ENCODE results near the gene ARL8A. TPM values are rescaled to one million over a fixed set of nuclear protein-coding genes. Genes with fewer than 3 reads are reported as not detected.

ARL8A gene
- total and polyA plus RNA-seq, 2 of the 4 experiments (the other 2 are of a cell fraction), result 18.1 to 30.7 TPM

DNA sequence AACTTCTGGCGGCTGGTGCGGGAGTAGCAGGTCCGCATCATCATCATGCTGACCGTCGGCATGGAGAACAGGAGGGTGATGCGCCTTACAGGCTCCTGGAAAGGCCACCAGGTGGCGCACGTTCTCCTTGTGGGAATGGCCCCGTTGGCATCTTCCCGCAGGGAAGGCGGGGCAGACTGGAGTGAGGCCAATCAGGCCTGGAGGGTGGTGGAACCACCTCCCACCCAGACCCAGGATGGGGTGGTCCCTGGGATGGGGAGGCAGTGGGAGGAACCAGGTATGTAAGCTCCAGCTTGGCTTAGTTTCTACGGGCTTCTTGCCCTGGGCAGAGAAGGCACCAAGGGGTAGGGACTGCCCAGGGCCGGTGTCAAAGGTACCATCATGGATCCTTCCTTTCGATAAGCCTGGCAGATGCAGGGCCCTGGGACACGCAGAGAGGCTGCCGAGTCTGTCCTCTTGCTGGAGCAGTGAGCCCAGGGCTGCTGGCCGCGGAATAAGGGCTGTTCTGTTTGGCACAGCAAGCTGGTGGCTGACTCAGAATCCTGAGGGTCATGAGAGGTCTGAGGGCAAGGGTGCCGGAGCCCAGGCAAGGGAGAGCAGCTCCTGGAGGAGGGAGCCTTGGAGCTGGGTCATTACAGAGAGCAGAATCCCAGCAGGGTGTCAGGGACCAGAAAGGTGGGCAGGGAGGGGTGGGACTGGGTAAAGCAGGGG, 40.4 kb upstream of the ARL8A start:
- 20% methylated on average over 12 of the region's 19 CpGs; no CpG with 5 or more reads in 1 of the 2 experiments for WGBS, 2 experiments (ENCODE audit: extremely low coverage in 2 of 2, insufficient read length in 1 of 2)
- peak; percentile 88 for ATAC-seq (ENCODE audit: low read depth)
- no peak overlapping the region for H2BK5ac ChIP-seq (ENCODE audit: low read depth, low read length, poor library complexity, severe bottlenecking)
- TF ChIP-seq MXI1 (IDR thresholded peaks at IDR 0.05; ENCODE audit: borderline replicate concordance, low read depth, low read length) (0 out of 2 replicates have a peak, but pooled peaks have one; percentile 32), RCOR1 (IDR thresholded peaks at IDR 0.05; ENCODE audit: insufficient replicate concordance, low read length) (no peak), POLR2A (IDR thresholded peaks at IDR 0.05; ENCODE audit: low read depth, low read length) (no peak), SMC3 (IDR thresholded peaks at IDR 0.05; ENCODE audit: low read depth, low read length) (peak; percentile 60), NFE2L2 (IDR thresholded peaks at IDR 0.05; ENCODE audit: low read depth, low read length) (no peak), ELK1 (IDR thresholded peaks at IDR 0.05; ENCODE audit: borderline replicate concordance, low read depth, low read length) (no peak), USF2 (IDR thresholded peaks at IDR 0.05; ENCODE audit: low read depth, low read length) (no peak), MAZ (IDR thresholded peaks at IDR 0.05; ENCODE audit: borderline replicate concordance, low read depth, low read length) (peak; percentile 59; the same call in 1 of the 2 replicates), RAD21 (IDR thresholded peaks at IDR 0.05; ENCODE audit: low read length) (peak; percentile 72), CTCF (conservative IDR thresholded peaks at IDR 0.05; ENCODE audit: low read depth, low read length) (peak; percentile 90), CEBPB (IDR thresholded peaks at IDR 0.05; ENCODE audit: low read depth, low read length) (no peak), CHD1 (IDR thresholded peaks at IDR 0.05; ENCODE audit: low read depth, low read length) (no peak), FOS (IDR thresholded peaks at IDR 0.05; ENCODE audit: low read depth, low read length) (no peak), RFX5 (IDR thresholded peaks at IDR 0.05; ENCODE audit: low read depth, low read length) (no peak), MAFK (IDR thresholded peaks at IDR 0.05; ENCODE audit: low read depth, low read length) (no peak)

More for the DNA sequence above, 40.4 kb upstream of the ARL8A start:
- no peak overlapping the region for H2BK120ac ChIP-seq (ENCODE audit: low read depth, low read length)
- H3K79me1 ChIP-seq (ENCODE audit: low read depth in 1 of 2, low read length in 2 of 2), result no peaks in the 10 kb centered on the region
- H3K56ac ChIP-seq (ENCODE audit: extremely low read depth, insufficient read depth, low read length), result no peak overlapping the region
- no peaks in the 10 kb centered on the region for H3K36me3 ChIP-seq (ENCODE audit: control insufficient read depth, insufficient read depth, low read length)
- H4K20me1 ChIP-seq (ENCODE audit: insufficient read depth, low read length), result peaks cover 4% of the 10 kb centered on the region; the same call in 1 of the 2 replicates
- H3K27me3 ChIP-seq (ENCODE audit: control insufficient read depth, insufficient read depth, low read length), result peaks cover 64% of the 10 kb centered on the region
- H3K4me1 ChIP-seq (ENCODE audit: control insufficient read depth, insufficient read depth, low read length), result no peaks in the 10 kb centered on the region
- H2AK5ac ChIP-seq (ENCODE audit: low read depth, low read length), result no peak overlapping the region
- in situ Hi-C loops (cut with MboI; ENCODE audit: low sequenced_read_pairs), result loop anchor here (5.0 kb wide), 1 partner anchor 527 kb away; the partner anchor contains the start of gene SYT2
- peak; percentile 83 for DNase-seq
- no TSS peak for BruUV-seq (replicated peaks)
- intact Hi-C loops (cut with micrococcal nuclease), result loop anchor here (1.0 kb wide), 1 partner anchor 534 kb away; no protein-coding TSS in a partner anchor
- dilution Hi-C loops (cut with HindIII; ENCODE audit: low sequenced_read_pairs, unreplicated experiment), result no loop called here
- no peak overlapping the region for H3K27ac ChIP-seq (ENCODE audit: insufficient read depth, low read length)
- CTCF ChIA-PET, result interaction anchor here (0.6 kb wide), 1 partner anchor 389 kb away, joined by 3 read pairs; no protein-coding TSS in a partner anchor
- H3K9ac ChIP-seq (ENCODE audit: low read depth, low read length), result no peak overlapping the region
- H3K4ac ChIP-seq (ENCODE audit: low read depth, low read length), result no peak overlapping the region
- POLR2A ChIA-PET (ENCODE audit: unreplicated experiment), result no interaction called here
- H3K9me1 ChIP-seq (ENCODE audit: insufficient read depth, low read length), result no peaks in the 10 kb centered on the region
- no peak overlapping the region for H3K18ac ChIP-seq (ENCODE audit: low read depth, low read length)
- no peak overlapping the region for H4K91ac ChIP-seq (ENCODE audit: insufficient read depth, low read depth, low read length)
- no peak overlapping the region for H2BK15ac ChIP-seq (ENCODE audit: low read depth, low read length)
- peak overlapping the region; percentile 9 for H2AK9ac ChIP-seq (replicated peaks; ENCODE audit: low read depth, low read length, poor library complexity)
- H2BK20ac ChIP-seq (ENCODE audit: low read depth, low read length), result no peak overlapping the region
- no peak overlapping the region for H3K23ac ChIP-seq (ENCODE audit: low read depth, low read length)
- H3K4me3 ChIP-seq (ENCODE audit: insufficient read depth, low read depth, low read length), result no peak overlapping the region
- no peaks in the 10 kb centered on the region for H3K9me3 ChIP-seq (ENCODE audit: control insufficient read depth, insufficient read depth, low read length)
- no peak overlapping the region for H4K5ac ChIP-seq (ENCODE audit: low read depth, low read length)
- H4K8ac ChIP-seq (ENCODE audit: low read depth in 2 of 2, low read length in 2 of 2), result no peak overlapping the region
- H2AFZ ChIP-seq (replicated peaks; ENCODE audit: low read length, poor library complexity), result peak overlapping the region; percentile 67
- H3K14ac ChIP-seq (replicated peaks; ENCODE audit: low read depth, low read length), result no peak overlapping the region
- no peak overlapping the region for H3K4me2 ChIP-seq (ENCODE audit: low read depth, low read length)

Data from IMR-90 (cell line).